HG03103 (cell line): ENCODE results near the gene VWA2.

Experiments used
- ATAC-seq: cut with Tn5 transposase; IDR thresholded peaks from one replicate; pipeline ENCODE4 v1.9.1; 2021; ENCODE audit warnings: low read depth; ENCODE audit not compliant: unreplicated experiment

The VWA2 gene

DNA sequence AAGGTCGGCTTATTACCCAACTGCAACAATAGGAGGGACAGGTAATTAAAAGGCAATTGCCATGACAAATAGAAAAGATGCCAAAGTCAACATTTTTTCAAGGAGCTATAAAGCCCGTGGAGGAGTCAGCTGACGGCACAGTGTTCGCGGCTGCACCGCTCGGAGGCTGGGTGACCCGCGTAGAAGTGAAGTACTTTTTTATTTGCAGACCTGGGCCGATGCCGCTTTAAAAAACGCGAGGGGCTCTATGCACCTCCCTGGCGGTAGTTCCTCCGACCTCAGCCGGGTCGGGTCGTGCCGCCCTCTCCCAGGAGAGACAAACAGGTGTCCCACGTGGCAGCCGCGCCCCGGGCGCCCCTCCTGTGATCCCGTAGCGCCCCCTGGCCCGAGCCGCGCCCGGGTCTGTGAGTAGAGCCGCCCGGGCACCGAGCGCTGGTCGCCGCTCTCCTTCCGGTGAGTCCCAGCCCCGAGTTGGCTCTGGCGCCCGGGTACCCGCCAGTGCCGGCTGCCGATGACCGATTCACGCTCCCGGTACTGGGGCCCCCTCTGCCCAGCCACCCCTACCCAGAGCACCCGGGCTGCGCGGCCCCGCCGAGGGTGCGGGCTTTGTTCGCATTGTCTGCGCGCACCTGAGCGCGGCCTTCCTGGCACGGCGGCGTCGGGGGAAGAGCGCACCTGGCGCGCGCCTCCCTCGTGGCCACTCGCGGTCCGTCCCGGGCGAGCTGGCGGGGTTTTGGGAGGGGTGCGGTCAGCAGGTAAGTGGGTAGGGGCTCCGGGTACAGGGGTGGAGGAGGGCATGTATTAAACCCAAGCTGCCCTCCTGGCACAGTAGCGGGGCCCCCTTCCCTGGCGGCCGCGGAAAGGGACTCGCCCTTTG lies at the start of gene VWA2:
Gene VWA2 (plus strand): TSS at position 138 of the 877 bp plus-strand sequence. CDS start 9,460 bp downstream, outside the sequence.
- no peak for ATAC-seq

DNA sequence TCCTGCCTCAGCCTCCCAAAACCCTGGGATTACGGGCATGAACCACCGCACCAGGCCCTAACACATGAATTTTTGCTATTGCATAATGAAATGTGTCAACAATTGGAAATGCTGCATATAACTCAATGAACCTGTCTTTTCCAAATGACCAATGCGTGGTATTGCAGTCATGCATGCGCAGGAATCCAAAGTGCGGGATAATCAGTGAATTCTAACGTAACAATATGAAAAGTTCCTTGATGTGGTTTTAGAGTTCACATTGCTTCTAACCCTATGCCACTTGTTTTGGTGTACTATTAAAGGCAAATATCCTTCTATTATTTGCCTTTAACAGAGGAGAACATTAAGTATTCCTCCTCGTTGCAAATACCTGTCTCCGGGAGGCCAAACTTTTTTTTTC lies 49.4 kb upstream of the VWA2 start:
- no peak for ATAC-seq

DNA sequence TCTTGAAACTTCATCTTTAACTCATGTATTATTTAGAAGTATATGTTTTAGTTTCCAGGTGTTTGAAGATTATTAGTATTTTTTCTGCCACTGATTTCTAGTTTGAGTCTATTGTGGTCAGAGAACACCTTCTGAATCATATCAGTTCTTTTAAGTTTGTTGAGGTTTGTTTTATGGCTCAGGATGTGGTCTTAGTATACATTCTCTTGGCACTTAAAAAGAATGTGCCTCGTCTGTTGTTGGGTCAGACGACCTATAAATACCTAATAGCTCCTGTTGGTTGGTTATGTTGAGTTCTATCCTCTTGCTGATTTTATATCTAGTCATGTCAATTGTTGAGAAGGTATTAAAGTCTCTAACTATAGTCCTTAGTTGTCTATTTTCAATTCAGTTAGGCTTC lies 44.0 kb upstream of the VWA2 start:
- peak; percentile 89 for ATAC-seq

DNA sequence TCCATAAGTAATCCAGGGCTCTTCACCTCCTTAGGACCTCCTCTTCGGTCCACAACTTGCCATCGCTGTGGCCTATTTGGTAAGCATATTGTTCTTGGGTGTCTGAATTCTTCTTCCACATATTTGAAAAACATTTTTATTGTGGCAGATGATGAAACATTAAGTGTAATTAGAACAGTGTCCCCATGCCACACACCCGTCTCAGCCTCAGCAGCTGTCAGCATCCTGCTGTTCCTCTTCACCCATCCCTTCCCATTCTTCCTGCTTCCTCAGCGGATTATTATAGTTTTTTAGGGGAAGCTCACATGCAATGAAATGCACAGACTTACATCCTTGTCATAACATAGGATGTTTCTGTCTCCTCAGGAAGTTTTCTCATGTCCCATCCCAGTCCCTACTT lies 39.8 kb upstream of the VWA2 start:
- no peak for ATAC-seq

GRCh38 chr10:114202812-114203211 lies 36.2 kb upstream of the VWA2 start:
- ATAC-seq, result no peak

DNA sequence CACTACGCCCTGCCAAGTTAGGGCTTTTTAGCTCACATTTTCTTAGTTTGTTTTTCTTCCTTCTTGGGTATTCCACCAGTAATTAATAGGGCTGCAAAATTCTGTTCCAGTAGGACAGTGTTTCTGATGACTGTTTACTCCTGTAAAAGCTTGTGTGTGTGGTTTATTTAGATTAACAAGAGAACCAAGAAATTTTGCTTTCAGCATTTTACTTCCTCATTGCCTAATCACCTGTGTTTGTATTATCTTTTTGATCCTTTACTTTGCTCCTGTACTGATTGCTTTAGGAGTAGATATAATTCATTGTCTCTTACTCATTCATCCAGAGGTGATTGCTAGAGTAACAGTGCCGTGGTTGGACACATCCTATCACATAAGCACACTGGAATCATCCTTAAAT lies 32.2 kb upstream of the VWA2 start:
- no peak for ATAC-seq

DNA sequence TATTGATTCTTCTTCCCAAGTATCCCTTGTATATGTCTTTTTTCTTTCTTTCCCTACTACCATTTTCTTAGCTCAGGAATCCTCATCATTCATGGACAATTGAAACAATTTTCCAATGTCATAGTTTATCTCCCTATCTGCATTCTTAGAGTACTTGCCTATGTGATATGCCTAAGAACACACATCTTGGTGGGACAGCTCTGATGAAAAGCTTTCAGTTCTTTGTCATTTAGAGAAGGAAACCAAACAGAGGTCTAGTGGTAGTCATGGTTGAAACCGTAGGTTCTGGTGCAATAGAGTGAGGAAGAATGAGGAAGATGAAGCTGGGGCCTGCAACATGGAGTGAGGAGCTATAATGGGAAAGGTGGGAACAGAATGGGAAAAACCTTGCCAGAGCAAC lies 31.7 kb upstream of the VWA2 start:
- ATAC-seq, result no peak

DNA sequence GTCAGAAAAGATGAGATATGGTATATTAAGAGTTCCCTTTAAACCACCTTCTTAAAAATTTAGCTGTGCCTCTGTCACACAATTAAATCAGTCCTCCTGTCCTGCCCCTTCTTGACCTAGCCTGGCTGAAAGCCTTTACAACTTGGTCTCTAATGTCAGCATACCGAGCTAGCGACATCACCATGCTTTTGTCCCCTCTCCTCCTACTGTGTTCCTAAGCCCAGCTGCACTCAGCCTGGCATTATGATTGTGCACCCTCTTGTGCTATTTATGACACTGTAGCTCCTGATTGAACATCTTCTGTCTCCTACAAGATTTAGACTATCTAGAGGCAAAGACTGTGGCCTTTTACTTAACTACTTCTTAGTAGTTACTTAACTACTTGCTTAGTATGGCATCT lies 30.7 kb upstream of the VWA2 start:
- no peak for ATAC-seq

DNA sequence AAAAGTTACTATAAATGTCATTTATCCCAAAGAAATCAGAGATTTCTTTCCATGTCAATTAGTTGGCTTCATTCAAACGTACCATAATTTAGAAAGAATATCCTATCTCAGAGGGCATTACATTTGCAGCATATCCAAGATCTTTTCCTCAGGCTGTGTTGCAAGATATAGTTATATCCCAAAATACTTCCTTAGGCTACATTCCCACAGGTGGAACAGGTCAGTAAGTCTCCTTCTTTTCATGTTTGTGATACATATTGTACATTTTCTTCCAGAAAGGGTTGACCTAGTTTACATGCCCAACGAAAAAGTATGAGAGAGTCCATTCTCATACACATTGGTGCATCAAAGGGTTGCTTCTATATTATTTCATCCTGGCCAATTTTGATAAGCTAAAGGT lies 26.9 kb upstream of the VWA2 start:
- ATAC-seq, result no peak

- ATAC-seq, result no peak
Measured at GRCh38 chr10:114215033-114215432, 24.0 kb upstream of the VWA2 start.

DNA sequence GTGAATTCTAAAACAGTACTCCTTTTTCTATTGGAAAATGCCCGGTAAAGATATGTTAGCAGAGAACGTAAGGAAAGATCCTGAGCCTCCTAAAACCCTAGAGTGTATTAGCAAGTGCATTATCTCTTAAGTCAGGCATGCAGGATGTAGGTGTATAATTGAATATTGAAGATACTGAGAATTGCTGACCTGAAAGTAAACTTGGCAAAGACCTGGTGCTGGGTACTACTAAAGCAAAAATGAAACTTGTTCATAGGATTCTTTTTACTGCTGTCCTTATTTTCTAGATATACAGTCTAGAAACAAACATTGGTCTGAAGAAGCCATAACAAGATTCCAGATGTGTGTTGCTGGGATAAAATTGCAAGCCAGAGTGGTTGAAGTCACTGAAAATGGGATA lies 18.8 kb upstream of the VWA2 start:
- no peak for ATAC-seq

DNA sequence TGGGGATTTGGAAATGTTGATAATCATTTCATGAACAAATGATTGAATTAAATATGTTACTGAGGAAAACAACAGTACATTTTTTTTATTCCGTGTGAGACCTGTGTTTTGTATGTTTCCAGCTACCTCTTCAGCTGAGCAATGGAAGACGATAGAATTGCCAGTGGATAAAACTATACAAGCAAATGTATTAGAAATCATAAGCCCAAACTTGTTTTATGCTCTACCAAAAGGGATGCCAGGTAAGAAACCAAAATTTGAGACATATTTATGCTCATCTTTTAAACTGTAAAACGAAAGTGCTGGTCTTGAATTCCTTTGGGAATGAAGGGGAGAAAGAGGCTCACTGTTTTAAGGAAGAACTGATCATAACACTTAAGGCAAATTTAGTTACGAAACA lies 17.8 kb upstream of the VWA2 start:
- no peak for ATAC-seq

DNA sequence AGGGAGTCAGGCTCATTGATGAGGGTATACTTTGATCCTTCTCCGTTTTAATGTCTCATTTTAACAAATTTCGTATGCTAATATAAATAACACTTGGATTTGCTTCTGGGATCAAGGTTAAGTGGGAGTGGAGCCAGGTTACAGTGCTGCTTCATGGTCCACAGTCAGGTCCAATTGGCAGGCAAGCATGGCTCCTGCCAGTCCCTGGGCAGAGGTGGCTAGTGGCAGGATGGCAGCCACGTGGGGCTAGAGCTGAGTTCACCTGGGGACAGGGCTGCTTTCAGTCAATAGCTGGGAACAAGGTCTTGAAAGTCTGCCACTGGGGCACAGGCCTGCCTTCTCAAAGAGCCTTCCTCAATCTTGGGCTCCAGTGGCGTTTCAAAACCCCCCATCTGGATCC lies 16.0 kb upstream of the VWA2 start:
- ATAC-seq, result no peak

DNA sequence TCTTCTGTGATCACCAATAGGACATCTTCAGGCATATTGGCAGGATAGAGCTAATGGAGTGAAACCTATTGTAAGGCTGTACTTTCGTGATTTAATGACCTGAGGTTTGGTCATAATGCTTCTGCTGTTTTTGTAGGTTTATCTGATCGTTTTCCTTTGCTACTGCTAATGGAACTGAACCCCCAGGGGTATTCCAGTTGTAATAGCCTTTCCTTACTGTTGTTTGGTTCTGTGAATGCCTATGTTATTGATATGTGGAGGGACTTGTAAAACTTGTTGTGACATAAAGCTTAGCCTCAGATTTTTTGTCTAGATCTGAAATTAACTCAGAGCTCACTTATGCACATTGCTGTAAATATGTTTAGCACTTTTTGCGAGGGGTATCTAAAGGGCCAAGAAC lies 10.9 kb upstream of the VWA2 start:
- ATAC-seq, result no peak

- ATAC-seq, result no peak
Measured at GRCh38 chr10:114232561-114233176, 6.4 kb upstream of the VWA2 start.

- ATAC-seq, result no peak
Measured at GRCh38 chr10:114233482-114233881, 5.6 kb upstream of the VWA2 start.

DNA sequence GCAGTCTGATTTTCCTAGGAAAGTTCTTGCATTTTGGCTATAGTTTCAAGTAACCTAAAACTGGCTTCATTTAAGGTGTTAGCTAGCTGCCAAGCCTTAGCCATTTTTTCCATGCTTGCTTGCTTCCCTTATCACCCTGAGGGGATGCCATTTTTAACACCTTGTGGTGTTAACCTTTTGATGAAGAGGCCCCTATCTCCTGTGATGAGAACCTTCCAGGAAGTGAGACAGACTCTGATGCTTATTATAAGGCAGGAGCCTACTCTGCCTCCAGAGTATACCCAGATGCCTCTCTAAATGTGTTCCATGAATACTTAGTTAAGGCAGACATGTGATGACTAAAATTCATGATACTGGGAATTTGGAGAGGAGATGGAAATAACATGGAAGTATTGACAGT lies 4.9 kb upstream of the VWA2 start:
- ATAC-seq, result no peak

DNA sequence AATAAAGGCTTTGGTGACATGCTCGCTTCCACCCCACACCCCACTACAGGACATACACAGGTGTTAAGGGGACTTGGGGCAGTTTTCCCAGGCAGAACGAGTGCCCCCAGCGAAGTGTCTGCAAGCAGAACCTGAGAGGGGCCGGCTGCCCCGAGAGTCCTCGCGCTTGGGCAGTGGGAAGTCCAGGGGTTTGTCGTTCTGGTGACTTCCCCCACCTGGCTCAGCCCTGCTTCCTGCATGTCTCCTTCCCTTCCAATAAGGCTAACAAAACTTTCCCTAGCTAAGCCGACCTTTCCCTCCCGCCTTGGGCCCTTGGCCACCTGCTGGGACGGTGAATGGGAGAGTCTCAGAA lies 916 bp downstream of the VWA2 start:
- ATAC-seq, result no peak

GRCh38 chr10:114242235-114242634 lies 3.2 kb downstream of the VWA2 start:
- ATAC-seq, result no peak

- ATAC-seq, result no peak
Measured at GRCh38 chr10:114243661-114244060, 4.6 kb downstream of the VWA2 start.

GRCh38 chr10:114244126-114244525 lies 5.1 kb downstream of the VWA2 start:
- no peak for ATAC-seq

DNA sequence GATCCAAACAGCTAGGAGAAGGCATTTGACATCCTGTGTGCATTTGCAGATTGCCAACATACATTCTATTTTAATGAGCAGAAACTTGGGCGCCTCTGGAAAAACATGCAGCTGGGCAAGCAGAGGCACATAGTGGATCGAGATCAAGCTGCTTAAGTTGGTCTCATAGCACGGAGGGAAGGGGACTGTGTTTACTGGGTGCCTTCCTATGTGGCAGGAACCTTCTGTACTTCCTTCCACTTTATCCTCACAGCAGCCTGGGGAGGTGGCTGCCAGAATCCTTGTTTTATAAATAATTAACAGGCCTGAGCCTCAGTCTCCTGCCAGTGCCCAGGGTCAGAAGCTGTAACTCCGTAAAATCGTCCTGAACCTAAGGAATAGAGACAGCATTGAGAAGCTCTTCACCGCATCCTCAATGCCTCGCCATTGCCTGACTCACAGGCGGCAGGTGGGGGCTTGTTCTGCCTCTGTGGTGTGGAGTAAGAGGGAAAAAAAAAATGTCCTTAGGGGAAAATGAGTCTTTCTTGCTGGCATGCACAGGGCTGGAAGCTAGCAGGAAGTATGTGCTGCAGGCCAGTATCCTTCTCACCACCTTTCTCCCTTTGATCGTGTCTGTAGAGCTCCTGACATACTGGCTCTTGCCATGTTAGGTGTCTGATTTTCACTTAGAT lies 6.2 kb downstream of the VWA2 start:
- ATAC-seq, result no peak
